CD4-positive, alpha-beta T cell treated with Interleukin-21 for 1 hour (primary cell): Measurements from ENCODE around the gene P4HB.

ENCODE experiments used
- DNase-seq: peaks from one replicate; pipeline ENCODE4 v3.0.0-alpha.2; 2020

P4HB gene

GRCh38 chr17:81895400-81895799 lies 35.1 kb upstream of the P4HB start:
- no peak for DNase-seq

- DNase-seq = no peak
Observed at GRCh38 chr17:81891303-81891552, 30.9 kb upstream of the P4HB start.

- DNase-seq = no peak
Observed at GRCh38 chr17:81890447-81891302, 30.3 kb upstream of the P4HB start.

- DNase-seq = no peak
Observed at GRCh38 chr17:81889602-81890001, 29.3 kb upstream of the P4HB start.

- DNase-seq = no peak
Observed at GRCh38 chr17:81888988-81889595, 28.8 kb upstream of the P4HB start.

GRCh38 chr17:81888105-81888987 lies 28.0 kb upstream of the P4HB start:
- DNase-seq = no peak

- no peak for DNase-seq
Observed at GRCh38 chr17:81885869-81886548, 25.7 kb upstream of the P4HB start.

- DNase-seq = no peak
Observed at GRCh38 chr17:81885454-81885853, 25.1 kb upstream of the P4HB start.

- no peak for DNase-seq
Observed at GRCh38 chr17:81884968-81885367, 24.6 kb upstream of the P4HB start.

GRCh38 chr17:81884520-81884919 lies 24.2 kb upstream of the P4HB start:
- DNase-seq = no peak

- DNase-seq = no peak
Observed at GRCh38 chr17:81879121-81879520, 18.8 kb upstream of the P4HB start.

- DNase-seq = no peak
Observed at GRCh38 chr17:81878294-81878693, 18.0 kb upstream of the P4HB start.

- no peak for DNase-seq
Observed at GRCh38 chr17:81877569-81877968, 17.2 kb upstream of the P4HB start.

GRCh38 chr17:81871387-81872230 lies 11.3 kb upstream of the P4HB start:
- DNase-seq = peak; percentile 96

GRCh38 chr17:81870981-81871386 lies 10.6 kb upstream of the P4HB start, which contains the start of gene ARHGDIA:
Gene ARHGDIA (minus strand): TSS chr17:81871337. CDS start chr17:81869930, 1,407 bp downstream.
- no peak for DNase-seq

- peak; percentile 53 for DNase-seq
Observed at GRCh38 chr17:81870131-81870980, 10.0 kb upstream of the P4HB start.

- no peak for DNase-seq
Observed at GRCh38 chr17:81869221-81870130, 9.1 kb upstream of the P4HB start.

GRCh38 chr17:81868674-81869220 lies 8.4 kb upstream of the P4HB start:
- no peak for DNase-seq

- no peak for DNase-seq
Observed at GRCh38 chr17:81867991-81868673, 7.8 kb upstream of the P4HB start.
